HG02610 (cell line): ENCODE results near the gene STARD13.

ENCODE experiments used
- ATAC-seq: cut with Tn5 transposase; IDR thresholded peaks from one replicate; pipeline ENCODE4 v1.9.1; 2021; ENCODE audit warnings: mild to moderate bottlenecking, moderate library complexity; ENCODE audit not compliant: unreplicated experiment

STARD13 gene

DNA sequence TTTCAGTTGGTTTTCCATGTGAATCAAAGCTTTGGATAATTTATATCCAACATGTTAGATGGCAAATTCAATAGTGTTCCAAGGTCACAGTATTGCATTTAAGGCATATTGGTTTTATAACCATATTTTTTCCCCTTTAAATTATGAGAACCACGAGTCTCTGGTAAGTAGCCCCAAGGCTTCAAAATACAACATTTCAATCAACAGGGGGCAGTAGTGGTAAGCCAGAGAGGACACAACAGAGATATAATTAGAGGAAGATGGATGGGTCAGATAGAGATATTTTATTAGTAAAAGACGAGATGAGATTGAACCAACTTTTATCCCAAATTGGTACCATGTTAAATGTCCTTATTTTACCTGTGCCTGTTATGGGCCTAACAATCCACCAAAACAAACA lies 216.2 kb downstream of the STARD13 start:
- no peak for ATAC-seq

DNA sequence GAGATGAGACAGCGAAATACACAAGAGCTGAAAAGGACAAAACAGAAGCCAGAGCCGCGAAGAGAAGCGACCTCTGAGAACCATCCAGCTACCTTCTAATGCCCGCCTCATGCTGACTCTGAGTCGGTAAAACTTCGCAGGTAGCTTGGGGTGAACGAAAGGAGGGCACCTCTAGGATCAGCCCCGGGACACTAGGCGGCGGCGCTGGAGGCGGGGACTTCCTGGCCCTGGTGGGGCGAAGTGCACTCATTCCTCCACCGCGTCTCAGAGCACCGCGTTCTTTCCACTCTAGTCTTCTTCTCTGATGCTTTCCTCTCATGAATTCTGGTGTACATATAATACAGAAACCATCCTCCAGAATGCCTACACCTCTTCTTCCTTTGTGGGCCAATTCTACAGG lies 219.2 kb downstream of the STARD13 start:
- no peak for ATAC-seq

GRCh38 chr13:33060815-33061214 lies 224.7 kb downstream of the STARD13 start:
- ATAC-seq, result no peak

DNA sequence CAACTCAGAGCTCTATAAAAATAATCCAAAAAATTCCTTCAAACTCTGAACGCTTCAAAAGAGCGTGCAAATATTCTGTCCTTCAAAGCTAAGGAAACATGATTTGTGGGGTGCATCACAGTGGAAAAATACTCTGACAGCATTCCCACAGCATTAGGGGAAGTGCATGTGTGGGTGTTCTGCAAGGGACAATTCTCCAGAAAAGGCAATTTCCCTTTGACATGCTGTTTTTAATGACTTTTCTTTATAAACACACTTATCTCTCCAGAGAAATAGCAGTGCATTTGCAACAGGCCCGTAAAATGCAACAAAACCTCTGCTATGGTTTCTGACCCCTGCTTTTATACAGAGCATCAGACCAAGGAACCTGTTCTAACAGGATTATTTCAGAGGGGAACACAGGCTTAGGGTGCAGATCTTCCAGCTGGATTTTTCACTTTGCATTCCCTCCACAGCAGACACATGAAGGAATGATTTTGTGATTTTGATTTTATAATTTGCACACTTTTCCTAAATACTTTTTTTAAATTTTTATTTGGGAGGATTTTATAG lies 226.7 kb downstream of the STARD13 start:
- no peak for ATAC-seq

DNA sequence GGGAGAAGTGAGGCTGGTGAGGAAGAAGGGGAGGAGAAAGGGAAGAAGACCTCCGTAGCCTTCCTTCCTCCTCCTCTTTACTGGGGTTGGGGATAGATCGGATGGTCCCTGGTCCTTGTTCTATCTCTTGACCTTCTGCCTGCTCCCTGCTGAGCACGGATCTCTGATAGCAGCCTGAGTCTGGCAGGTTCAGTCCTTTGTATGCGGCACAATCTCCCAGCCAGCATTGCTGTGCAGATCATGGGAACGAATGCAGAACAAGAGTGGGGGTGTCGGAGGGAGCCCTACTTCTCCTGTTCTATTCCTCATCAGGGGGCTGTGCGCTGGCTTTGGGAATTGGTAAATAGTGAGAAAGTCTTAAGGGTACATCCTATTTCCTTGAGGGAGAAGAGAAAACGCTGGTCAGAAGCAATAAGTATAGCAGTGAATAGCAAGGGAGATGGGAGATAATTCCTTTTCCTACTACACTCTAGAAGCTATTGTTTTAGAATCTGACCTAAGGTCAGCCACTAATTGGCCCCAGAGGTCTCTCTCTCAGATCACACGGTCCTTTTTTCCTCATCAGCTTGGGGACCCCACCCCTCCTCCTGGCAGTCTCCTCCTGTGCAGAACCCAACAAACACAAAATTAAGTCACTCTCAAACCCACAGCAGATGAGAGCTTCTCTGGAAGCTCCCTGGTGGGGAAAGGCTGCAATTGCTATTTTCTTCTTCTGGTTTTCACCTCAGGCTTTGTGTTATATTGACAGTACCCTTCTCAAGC lies 228.4 kb downstream of the STARD13 start:
- peak; percentile 58 for ATAC-seq

DNA sequence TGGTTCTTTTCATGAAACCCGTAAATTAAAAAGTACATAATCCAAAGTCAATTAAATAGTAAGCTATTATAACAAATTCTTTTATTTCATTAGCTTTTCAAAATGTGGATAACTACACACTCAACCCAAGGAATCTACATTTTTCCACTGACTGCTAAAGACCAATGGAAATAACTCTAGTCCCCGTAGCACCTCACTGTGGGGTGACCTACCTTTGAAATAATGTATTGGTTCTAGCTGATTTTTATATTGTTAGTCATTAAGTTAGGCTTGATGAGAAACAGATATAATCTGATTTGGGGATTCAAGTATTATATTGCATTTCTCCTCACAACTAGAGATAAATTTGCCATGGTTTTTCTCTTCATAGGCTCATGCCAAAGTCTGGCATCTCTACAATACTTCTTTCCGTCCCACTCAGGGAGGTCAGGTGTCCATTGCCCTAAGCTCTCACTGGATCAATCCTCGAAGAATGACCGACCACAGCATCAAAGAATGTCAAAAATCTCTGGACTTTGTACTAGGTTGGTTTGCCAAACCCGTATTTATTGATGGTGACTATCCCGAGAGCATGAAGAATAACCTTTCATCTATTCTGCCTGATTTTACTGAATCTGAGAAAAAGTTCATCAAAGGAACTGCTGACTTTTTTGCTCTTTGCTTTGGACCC lies 232.0 kb downstream of the STARD13 start:
- ATAC-seq, result no peak
